Cardiac muscle cell (in vitro differentiated cells and primary cell): ENCODE measurements around the gene QPRT. TPM values are rescaled to one million over a fixed set of nuclear protein-coding genes. Genes with fewer than 3 reads are reported as not detected.
"Not testable (repeated sequence)": the region's sequence is repeated elsewhere in the genome, so short reads cannot be mapped to it uniquely, and the experiment has no call there.

Experiments used
- DNase-seq, 2 donors: peaks; one replicate each; pipeline versions ENCODE4 v3.0.0 to v3.0.0-alpha.2; 2010 to 2017; ENCODE audit warnings: low read depth in 1 of 2, low spot score in 1 of 2
- H3K27ac ChIP-seq: fragments of 200-600 bp; sonication (generic); 2 replicates; pipeline ENCODE4 v1.5.1; 2016
- H3K27me3 ChIP-seq: fragments of 200-600 bp; sonication (generic); 2 replicates; pipeline ENCODE4 v1.6.0; 2016; ENCODE audit warnings: control low read depth
- H3K36me3 ChIP-seq: fragments of 200-600 bp; sonication (generic); 2 replicates; pipeline ENCODE4 v1.5.1; 2016; ENCODE audit warnings: control low read depth
- H3K4me1 ChIP-seq: fragments of 200-600 bp; sonication (generic); 2 replicates; pipeline ENCODE4 v1.8.1; 2017; ENCODE audit warnings: low read depth, mild to moderate bottlenecking, mixed run types
- H3K4me3 ChIP-seq: fragments of 200-600 bp; sonication (generic); 2 replicates; pipeline ENCODE4 v1.5.1; 2016; ENCODE audit warnings: mild to moderate bottlenecking
- H3K9me3 ChIP-seq: fragments of 200-600 bp; sonication (generic); 2 replicates; pipeline ENCODE4 v1.5.1; 2017; ENCODE audit warnings: low read depth, mild to moderate bottlenecking, control low read depth
- CTCF ChIP-seq: IDR thresholded peaks from 2 replicates; pipeline ENCODE4 v1.5.1; 2012; ENCODE audit warnings: low read depth, mild to moderate bottlenecking, low read length
- polyA plus RNA-seq: library from polyadenylated mRNA; unstranded; fragments of >200 nt; fragmentation: Nextera tagmentation; extraction: Ambion mirVana; gene quantifications from 2 replicates; pipeline ENCODE4 v1.2.1, GENCODE V29; 2016
- total RNA-seq: library from RNA; depleted of rRNA; stranded (reverse); fragments of >200 nt; gene quantifications from 2 replicates; pipeline ENCODE4 v1.2.3, GENCODE V29; 2016

QPRT gene
- total and polyA plus RNA-seq, 2 experiments from 2014 or later, result 213 to 268 TPM

GRCh38 chr16:29700253-29700987 lies 21.4 kb downstream of the QPRT start:
- DNase-seq, result peak; percentile 75 to 94
- Histone ChIP-seq H3K27me3 (no peaks in the 10 kb centered on the region), H3K4me1 (no peaks in the 10 kb centered on the region), H3K9me3 (no peaks in the 10 kb centered on the region), H3K27ac (no peak overlapping the region), H3K36me3 (no peaks in the 10 kb centered on the region), H3K4me3 (no peak overlapping the region)
- peak; percentile 88 for TF ChIP-seq CTCF

- Histone ChIP-seq H3K4me1 (no peaks in the 10 kb centered on the region), H3K9me3 (no peaks in the 10 kb centered on the region), H3K27me3 (no peaks in the 10 kb centered on the region), H3K4me3 (no peak overlapping the region), H3K27ac (no peak overlapping the region), H3K36me3 (no peaks in the 10 kb centered on the region)
- TF ChIP-seq CTCF, result no peak
- DNase-seq, result no peak
Observed at GRCh38 chr16:29701214-29701555, 22.2 kb downstream of the QPRT start.

- no peak for DNase-seq
- H3K4me1 ChIP-seq, result no peaks in the 10 kb centered on the region
- H3K27me3 ChIP-seq, result no peaks in the 10 kb centered on the region
- H3K36me3 ChIP-seq, result no peaks in the 10 kb centered on the region
- TF ChIP-seq CTCF, result no peak
- no peak overlapping the region for H3K27ac ChIP-seq
- H3K4me3 ChIP-seq, result no peak overlapping the region
- no peaks in the 10 kb centered on the region for H3K9me3 ChIP-seq
Observed at GRCh38 chr16:29702269-29702668, 23.3 kb downstream of the QPRT start.

DNA sequence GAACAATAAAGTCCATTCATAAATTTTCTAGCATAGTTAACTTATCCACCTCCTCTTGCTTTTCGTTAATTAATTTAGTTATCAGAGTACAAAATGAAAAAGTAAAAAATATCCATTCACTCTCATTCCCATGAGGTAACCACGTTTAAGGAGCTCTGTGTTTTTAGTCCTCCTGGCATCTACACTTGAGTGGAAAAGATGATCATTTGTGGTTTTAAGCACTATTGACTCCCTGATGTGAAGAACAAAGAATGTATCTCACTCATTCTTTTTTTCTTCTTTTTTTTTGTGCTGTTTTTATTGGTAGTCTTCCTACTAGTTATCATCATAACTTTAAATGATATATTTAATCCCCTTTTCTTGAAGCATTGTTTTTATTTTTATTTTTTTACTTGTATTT lies 26.1 kb downstream of the QPRT start:
- no peaks in the 10 kb centered on the region for H3K4me1 ChIP-seq
- no peaks in the 10 kb centered on the region for H3K36me3 ChIP-seq
- no peaks in the 10 kb centered on the region for H3K9me3 ChIP-seq
- no peak overlapping the region for H3K4me3 ChIP-seq
- no peaks in the 10 kb centered on the region for H3K27me3 ChIP-seq
- no peak for DNase-seq
- TF ChIP-seq CTCF, result no peak
- no peak overlapping the region for H3K27ac ChIP-seq

- not testable (repeated sequence) for H3K9me3 ChIP-seq, H3K27ac ChIP-seq, H3K36me3 ChIP-seq, H3K27me3 ChIP-seq, H3K4me3 ChIP-seq, DNase-seq, H3K4me1 ChIP-seq
Observed at GRCh38 chr16:29707160-29707559, 28.2 kb downstream of the QPRT start.

DNA sequence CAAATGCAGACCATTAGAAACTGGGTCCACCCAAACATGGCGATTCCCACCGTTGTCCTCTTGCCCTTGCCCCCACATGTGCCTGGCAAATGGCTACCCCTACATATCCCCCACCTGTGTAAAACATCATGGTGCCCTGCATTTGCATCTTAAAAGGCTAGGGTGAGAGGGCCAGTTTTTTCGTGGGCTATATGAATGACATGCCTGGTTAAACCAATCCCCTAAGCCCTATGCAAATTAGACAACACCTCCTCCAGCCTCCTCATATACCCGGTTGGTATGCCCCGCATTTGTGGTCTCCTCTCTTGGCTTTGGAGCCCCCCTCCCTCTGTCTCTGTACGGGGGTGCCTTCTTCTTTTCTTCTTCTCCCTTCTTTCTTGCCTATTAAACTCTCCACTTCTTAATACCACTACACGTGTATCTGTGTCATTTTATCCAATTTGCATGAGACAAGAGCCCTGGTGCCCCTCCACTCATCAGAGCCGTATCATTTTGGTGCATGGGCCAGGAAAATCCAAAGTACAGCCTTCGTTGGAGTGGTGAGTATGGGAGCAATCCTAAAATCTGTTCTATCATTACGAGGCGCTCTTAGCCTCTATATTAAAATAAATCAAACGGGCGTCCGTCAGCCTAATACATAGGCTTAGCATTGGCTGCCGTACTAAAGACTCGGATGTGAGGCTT lies 30.1 kb downstream of the QPRT start:
- no peak overlapping the region for H3K4me3 ChIP-seq
- no peak for DNase-seq

GRCh38 chr16:29709657-29710056 lies 30.7 kb downstream of the QPRT start:
- peak in 1 of 2 donors; percentile 12 for DNase-seq
- H3K36me3 ChIP-seq, H3K4me1 ChIP-seq, H3K27me3 ChIP-seq, H3K27ac ChIP-seq, H3K4me3 ChIP-seq, H3K9me3 ChIP-seq: not testable (repeated sequence)

More for the DNA sequence above, 30.1 kb downstream of the QPRT start:
- Histone ChIP-seq H3K9me3 (no peaks in the 10 kb centered on the region), H3K36me3 (no peaks in the 10 kb centered on the region), H3K27ac (no peak overlapping the region), H3K4me1 (no peaks in the 10 kb centered on the region), H3K27me3 (no peaks in the 10 kb centered on the region)
- TF ChIP-seq CTCF, result no peak
